ENCODE results near the gene SLC43A2.

Gene SLC43A2

DNA sequence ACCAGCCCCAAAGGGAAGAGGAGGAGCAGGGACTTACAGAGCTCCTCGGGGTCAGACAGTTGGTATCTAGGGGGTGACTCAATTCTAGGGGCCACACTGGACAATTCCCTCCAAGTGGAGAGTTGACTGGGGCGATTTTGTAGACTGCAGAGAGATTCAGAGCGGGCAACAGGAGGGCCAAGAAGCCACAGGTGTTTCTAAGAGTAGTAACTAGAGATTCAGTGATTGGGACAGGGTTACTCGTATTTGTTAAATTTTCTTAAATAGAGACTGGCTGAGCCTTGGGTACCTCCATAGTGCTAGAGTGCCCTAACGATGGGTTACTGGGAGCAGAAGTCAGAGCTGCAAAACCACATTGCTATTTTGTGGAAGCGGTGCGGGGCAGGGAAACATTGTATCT, 109.0 kb downstream of the SLC43A2 start:
- Histone ChIP-seq H3K9me3 (ENCODE audit: insufficient read depth, low read length, severe bottlenecking) (no peaks in the 10 kb centered on the region), H2AFZ (ENCODE audit: low read depth, low read length) (no peak overlapping the region), H3K27me3 (ENCODE audit: insufficient read depth, low read length, poor library complexity) (no peaks in the 10 kb centered on the region), H3K4me3 (ENCODE audit: low read depth in 1 of 2, low read length in 2 of 2) (no peak overlapping the region), H3K4me1 (ENCODE audit: insufficient read depth, low read length) (peaks cover 27% of the 10 kb centered on the region), H3K36me3 (ENCODE audit: insufficient read depth, low read length) (peaks cover 48% of the 10 kb centered on the region), H3K27ac (ENCODE audit: low read length) (no peak overlapping the region), H3K79me2 (ENCODE audit: insufficient read depth, low read length) (peaks cover 36% of the 10 kb centered on the region), H4K20me1 (ENCODE audit: insufficient read depth, low read length) (peaks cover 5% of the 10 kb centered on the region), H3K4me2 (ENCODE audit: insufficient read depth, low read length) (no peak overlapping the region), H3K9ac (ENCODE audit: low read depth, low read length) (no peak overlapping the region)
- TF ChIP-seq EZH2 (IDR thresholded peaks at IDR 0.05; ENCODE audit: borderline replicate concordance, low read depth, low read length, severe bottlenecking), result no peak
- ATAC-seq (ENCODE audit: insufficient read depth, low read depth) (no peak), DNase-seq (no peak)

All from DND-41 (cell line).